ENCODE data around the gene KRABD2.
"Not testable (repeated sequence)": the region's sequence is repeated elsewhere in the genome, so short reads cannot be mapped to it uniquely, and the experiment has no call there.

KRABD2 gene

GRCh38 chr17:8380049-8380448, 3.5 kb upstream of the KRABD2 start:
- Histone ChIP-seq H3K4me2 (replicated peaks; ENCODE audit: extremely low read depth, low read length, poor library complexity, severe bottlenecking) (no peak overlapping the region), H3K27ac (ENCODE audit: low read depth in 1 of 2, low read length in 2 of 2) (no peak overlapping the region), H3K9me3 (replicated peaks in 1 of 2; ENCODE audit: control insufficient read depth in 1 of 2, insufficient read depth in 1 of 2, low read length in 2 of 2) (no peaks in the 10 kb centered on the region), H3K9ac (ENCODE audit: insufficient read depth, low read length, poor library complexity, severe bottlenecking) (no peak overlapping the region), H2AFZ (ENCODE audit: insufficient read depth, low read depth, low read length, poor library complexity, severe bottlenecking) (no peak overlapping the region), H3K4me1 (ENCODE audit: control insufficient read depth in 1 of 2, insufficient read depth in 2 of 2, low read length in 2 of 2) (peaks cover 37 to 54% of the 10 kb centered on the region in 2 donors), H3K27me3 (ENCODE audit: control insufficient read depth in 2 of 2, insufficient read depth in 2 of 2, low read length in 2 of 2) (no peaks in the 10 kb centered on the region), H4K20me1 (ENCODE audit: insufficient read depth, low read length) (peaks cover 54% of the 10 kb centered on the region), H3K36me3 (replicated peaks in 1 of 2; ENCODE audit: control insufficient read depth in 1 of 2, insufficient read depth in 2 of 2, low read length in 2 of 2) (peaks cover 44 to 48% of the 10 kb centered on the region in 2 donors), H3K79me2 (ENCODE audit: insufficient read depth, low read length) (peaks cover 51% of the 10 kb centered on the region), H3K4me3 (replicated peaks in 1 of 3; ENCODE audit: low read depth in 2 of 3, low read length in 3 of 3) (no peak overlapping the region)
- H3K36me3 Mint-ChIP-seq, result peaks cover 45 to 54% of the 10 kb centered on the region in 2 donors
- H3K4me3 Mint-ChIP-seq, result no peak overlapping the region
- whole genome bisulfite sequencing (ENCODE audit: insufficient coverage), result no CpG with 5 or more reads among the region's 3 CpGs
- no peak for TF ChIP-seq CTCF (IDR thresholded peaks at IDR 0.05)
- no peak for DNase-seq
- H3K27me3 Mint-ChIP-seq (ENCODE audit: low read depth in 3 of 3), result no peaks in the 10 kb centered on the region
- peak overlapping the region in 1 of 7 donors; percentile 6 for H3K27ac Mint-ChIP-seq
- H3K4me1 Mint-ChIP-seq, result peaks cover 42% of the 10 kb centered on the region
- intact Hi-C loops (cut with micrococcal nuclease), result loop anchor here (5.0 to 10.0 kb wide), 3 partner anchors 57 to 405 kb away; partner anchors contain the start of genes CCDC42 (in 2 of the 2) and NDEL1 (in 1 of the 2)
- no peaks in the 10 kb centered on the region for H3K9me3 Mint-ChIP-seq

GRCh38 chr17:8378117-8378516, 1.6 kb upstream of the KRABD2 start:
- DNase-seq; intact Hi-C loops (cut with micrococcal nuclease); H3K27me3 ChIP-seq (ENCODE audit: control insufficient read depth in 2 of 2, insufficient read depth in 2 of 2, low read length in 2 of 2); H3K9me3 Mint-ChIP-seq; H3K27me3 Mint-ChIP-seq (ENCODE audit: low read depth in 3 of 3); H3K4me3 ChIP-seq (replicated peaks in 1 of 3; ENCODE audit: low read depth in 2 of 3, low read length in 3 of 3); H3K9me3 ChIP-seq (replicated peaks in 1 of 2; ENCODE audit: control insufficient read depth in 1 of 2, insufficient read depth in 1 of 2, low read length in 2 of 2); H3K9ac ChIP-seq (ENCODE audit: insufficient read depth, low read length, poor library complexity, severe bottlenecking); H3K4me3 Mint-ChIP-seq; H3K4me2 ChIP-seq (replicated peaks; ENCODE audit: extremely low read depth, low read length, poor library complexity, severe bottlenecking); H2AFZ ChIP-seq (ENCODE audit: insufficient read depth, low read depth, low read length, poor library complexity, severe bottlenecking); H3K27ac ChIP-seq (ENCODE audit: low read depth in 1 of 2, low read length in 2 of 2): not testable (repeated sequence)
- H3K27ac Mint-ChIP-seq, result peak overlapping the region in 6 of 7 donors; percentile 19 to 71 (median 58)
- H3K4me1 Mint-ChIP-seq, result peaks cover 32% of the 10 kb centered on the region
- Histone ChIP-seq H3K36me3 (replicated peaks in 1 of 2; ENCODE audit: control insufficient read depth in 1 of 2, insufficient read depth in 2 of 2, low read length in 2 of 2) (peaks cover 44 to 48% of the 10 kb centered on the region in 2 donors), H3K79me2 (ENCODE audit: insufficient read depth, low read length) (peaks cover 51% of the 10 kb centered on the region), H4K20me1 (ENCODE audit: insufficient read depth, low read length) (peaks cover 54% of the 10 kb centered on the region), H3K4me1 (ENCODE audit: control insufficient read depth in 1 of 2, insufficient read depth in 2 of 2, low read length in 2 of 2) (peaks cover 31 to 42% of the 10 kb centered on the region in 2 donors)
- peaks cover 45 to 54% of the 10 kb centered on the region in 2 donors for H3K36me3 Mint-ChIP-seq
- no CpG with 5 or more reads among the region's 8 CpGs for WGBS (ENCODE audit: insufficient coverage)
